Endothelial cell of umbilical vein (primary cell): Measurements from ENCODE around the gene PDYN. TPM values are rescaled to one million over a fixed set of nuclear protein-coding genes. Genes with fewer than 3 reads are reported as not detected.

Source experiments
- BruUV-seq: library from RNA; stranded (reverse); fragments of 400-500 nt; replicated peaks from 2 replicates; lab custom pipeline; 2021; lab: Mats Ljungman, UMichigan
- CTCF ChIA-PET: fragments of 300-600, 350-600 bp; sonication (Branson Sonifier 250); formaldehyde crosslinking; loops from one replicate; lab custom pipeline; 2021; ENCODE audit warnings: antibody characterized with exemption, inconsistent platforms; lab: Charles Lee
- POLR2A ChIA-PET: fragments of 300-600, 350-600 bp; sonication (Branson Sonifier 250); formaldehyde crosslinking; loops from one replicate; lab custom pipeline; 2021; ENCODE audit warnings: antibody characterized with exemption, inconsistent platforms; lab: Charles Lee
- DNase-seq: peaks from one replicate; pipeline ENCODE4 v3.0.0-alpha.2; 2011; ENCODE audit warnings: low read depth, low spot score
- FAIRE-seq: peaks from 2 replicates; lab custom pipeline; 2011; peaks lifted over from hg19 to GRCh38; lab: Jason Lieb, UNC
- H2AFZ ChIP-seq: 2 replicates; pipeline ENCODE4 v1.6.0; 2012; ENCODE audit warnings: low read depth, low read length, control low read depth, inconsistent platforms
- H3K27ac ChIP-seq: 2 replicates; pipeline ENCODE4 v1.5.1; 2011; ENCODE audit warnings: low read depth, mild to moderate bottlenecking, control low read depth, low read length, moderate library complexity; ENCODE audit not compliant: insufficient read depth
- H3K27me3 ChIP-seq, 2 experiments: 2 replicates each; pipeline versions ENCODE4 v1.6.0 to v1.6.1; 2011; ENCODE audit warnings: low read length in 2 of 2, mixed read lengths in 1 of 2; ENCODE audit not compliant: control insufficient read depth in 2 of 2, insufficient read depth in 2 of 2
- H3K36me3 ChIP-seq, 2 experiments: 2 replicates in 1 of 2; 3 replicates in 1 of 2; pipeline ENCODE4 v1.5.1; 2011; ENCODE audit warnings: low read length in 2 of 2, mild to moderate bottlenecking in 1 of 2, moderate library complexity in 1 of 2; ENCODE audit not compliant: control insufficient read depth in 2 of 2, insufficient read depth in 2 of 2; ENCODE audit errors: extremely low read depth in 1 of 2
- H3K4me1 ChIP-seq: 3 replicates; pipeline ENCODE4 v1.5.1; 2011; ENCODE audit warnings: mild to moderate bottlenecking, low read length; ENCODE audit not compliant: control insufficient read depth, insufficient read depth; ENCODE audit errors: extremely low read depth
- H3K4me2 ChIP-seq: 2 replicates; pipeline ENCODE4 v1.6.1; 2011; ENCODE audit warnings: low read length, control low read depth, mixed read lengths; ENCODE audit not compliant: insufficient read depth
- H3K4me3 ChIP-seq, 3 experiments: fragments of 200-600 bp in 1 of 3; sonication (generic), shearing (Covaris generic) in 1 of 3; replicated peaks in 1 of 3; 2 replicates each; pipeline ENCODE4 v1.5.1; 2011 to 2016; ENCODE audit warnings: control low read depth in 3 of 3, low read length in 3 of 3, mild to moderate bottlenecking in 2 of 3, inconsistent platforms in 1 of 3, low read depth in 1 of 3, moderate library complexity in 1 of 3; ENCODE audit not compliant: insufficient read depth in 1 of 3
- H3K79me2 ChIP-seq: 2 replicates; pipeline ENCODE4 v1.6.0; 2012; ENCODE audit warnings: low read length, inconsistent platforms; ENCODE audit not compliant: control insufficient read depth, insufficient read depth
- H3K9ac ChIP-seq: replicated peaks from 2 replicates; pipeline ENCODE3; 2011; ENCODE audit warnings: low read length, control low read depth; ENCODE audit not compliant: insufficient read depth; ENCODE audit errors: extremely low read depth
- H3K9me1 ChIP-seq: replicated peaks from 3 replicates; pipeline ENCODE4 v1.6.0; 2011; ENCODE audit warnings: mild to moderate bottlenecking, low read length; ENCODE audit not compliant: control insufficient read depth, insufficient read depth; ENCODE audit errors: extremely low read depth
- H3K9me3 ChIP-seq: replicated peaks from 2 replicates; pipeline ENCODE4 v1.5.1; 2012; ENCODE audit warnings: low read length, inconsistent platforms; ENCODE audit not compliant: control insufficient read depth, insufficient read depth
- H4K20me1 ChIP-seq: replicated peaks from 2 replicates; pipeline ENCODE3; 2011; ENCODE audit warnings: mild to moderate bottlenecking, low read length; ENCODE audit not compliant: control insufficient read depth, insufficient read depth; ENCODE audit errors: extremely low read depth
- EZH2 ChIP-seq: IDR thresholded peaks from 2 replicates; pipeline ENCODE4 v1.6.1; 2012; ENCODE audit warnings: borderline replicate concordance, low read depth, mild to moderate bottlenecking, moderate library complexity, low read length, inconsistent platforms; ENCODE audit not compliant: severe bottlenecking
- FOS ChIP-seq: IDR thresholded peaks from 2 replicates; pipeline ENCODE4 v1.6.1; 2011; ENCODE audit warnings: mild to moderate bottlenecking, low read length, moderate library complexity, borderline replicate concordance; ENCODE audit not compliant: insufficient read depth
- POLR2A ChIP-seq: IDR thresholded peaks from 2 replicates; pipeline ENCODE4 v1.6.1; 2012; ENCODE audit warnings: low read depth, mild to moderate bottlenecking, control low read depth, low read length
- POLR2AphosphoS5 ChIP-seq: IDR thresholded peaks from 2 replicates; pipeline ENCODE4 v1.6.1; 2012; ENCODE audit warnings: low read depth, mild to moderate bottlenecking, control low read depth, low read length, moderate library complexity; ENCODE audit not compliant: insufficient read depth
- dilution Hi-C: fragments of 300-500 bp; cut with MboI; formaldehyde crosslinking; loops from one replicate; pipeline ENCODE4 v1.15.0; 2019; ENCODE audit warnings: low sequenced_read_pairs; ENCODE audit not compliant: extremely low pct_ligation_motif_present
- intact Hi-C: fragments of 100-400 bp; cut with micrococcal nuclease; formaldehyde crosslinking; loops from one replicate; pipeline ENCODE4 v1.10.0; 2022
- polyA plus RNA-seq, 4 experiments: library from polyadenylated mRNA; depleted of rRNA in 3 of 4; stranded (reverse) in 3 of 4; unstranded in 1 of 4; fragments of >200 nt; gene quantifications; 2 replicates each; pipeline versions ENCODE4 v1.2.1 to v1.2.3, GENCODE V29; 2011 to 2012; ENCODE audit warnings: missing spikeins in 1 of 4
- total RNA-seq: library from RNA; stranded (reverse); gene quantifications from 2 replicates; pipeline ENCODE4 v1.2.3, GENCODE V29; 2021
- TF ChIP-seq, protein P1 (sequence below), 2 donors: IDR thresholded peaks; 1 replicate in 1 of 2; 2 replicates in 1 of 2; pipeline ENCODE4 v1.5.1; 2011; ENCODE audit warnings: low read length in 2 of 2, mild to moderate bottlenecking in 2 of 2, moderate library complexity in 2 of 2, control low read depth in 1 of 2, inconsistent platforms in 1 of 2, low read depth in 1 of 2; ENCODE audit not compliant: insufficient read depth in 1 of 2; ENCODE audit errors: extremely low read depth in 1 of 2
- TF ChIP-seq, protein P2 (sequence below): IDR thresholded peaks from 2 replicates; pipeline ENCODE4 v1.6.1; 2011; ENCODE audit not compliant: insufficient read depth, insufficient read length

Gene PDYN
- total and polyA plus RNA-seq, 2 donors (not counting 3 experiments of a cell fraction or from before 2014, with no cell fraction given), result not detected

DNA sequence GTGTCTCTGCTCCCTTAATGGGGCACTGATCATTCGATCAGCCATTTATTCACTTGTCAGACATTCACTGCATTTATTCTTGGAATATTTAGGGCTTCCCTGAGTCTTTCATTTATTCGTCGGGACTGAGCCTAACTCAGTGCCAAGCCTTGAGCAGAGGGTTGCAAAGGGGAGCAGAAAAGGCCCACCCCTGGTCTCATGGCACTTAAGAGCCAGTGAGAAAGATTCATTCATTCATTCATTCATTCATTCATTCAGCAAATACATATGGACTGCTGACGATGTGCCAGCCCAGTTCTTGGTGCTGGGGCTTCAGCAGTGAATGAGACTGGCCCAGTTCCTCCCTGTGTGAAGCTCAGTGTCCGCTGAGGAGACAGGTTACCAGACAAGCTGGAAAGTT, 62.0 kb downstream of the PDYN start:
- FAIRE-seq (no peak), DNase-seq (no peak)
- dilution Hi-C loops, result no loop called here
- no peaks in the 10 kb centered on the region for H3K9me1 ChIP-seq
- no peaks in the 10 kb centered on the region for H4K20me1 ChIP-seq
- H3K36me3 ChIP-seq, result peaks cover 0 to 1% of the 10 kb centered on the region in 2 experiments
- H3K27me3 ChIP-seq, result no peaks in the 10 kb centered on the region
- no peak overlapping the region for H3K27ac ChIP-seq
- H3K4me2 ChIP-seq, result no peak overlapping the region
- no peaks in the 10 kb centered on the region for H3K9me3 ChIP-seq
- no TSS peak for BruUV-seq
- CTCF ChIA-PET, result no interaction called here
- POLR2A ChIA-PET, result no interaction called here
- TF ChIP-seq FOS (no peak), POLR2A (no peak), POLR2AphosphoS5 (no peak), EZH2 (no peak)
- TF ChIP-seq, protein P1, sequence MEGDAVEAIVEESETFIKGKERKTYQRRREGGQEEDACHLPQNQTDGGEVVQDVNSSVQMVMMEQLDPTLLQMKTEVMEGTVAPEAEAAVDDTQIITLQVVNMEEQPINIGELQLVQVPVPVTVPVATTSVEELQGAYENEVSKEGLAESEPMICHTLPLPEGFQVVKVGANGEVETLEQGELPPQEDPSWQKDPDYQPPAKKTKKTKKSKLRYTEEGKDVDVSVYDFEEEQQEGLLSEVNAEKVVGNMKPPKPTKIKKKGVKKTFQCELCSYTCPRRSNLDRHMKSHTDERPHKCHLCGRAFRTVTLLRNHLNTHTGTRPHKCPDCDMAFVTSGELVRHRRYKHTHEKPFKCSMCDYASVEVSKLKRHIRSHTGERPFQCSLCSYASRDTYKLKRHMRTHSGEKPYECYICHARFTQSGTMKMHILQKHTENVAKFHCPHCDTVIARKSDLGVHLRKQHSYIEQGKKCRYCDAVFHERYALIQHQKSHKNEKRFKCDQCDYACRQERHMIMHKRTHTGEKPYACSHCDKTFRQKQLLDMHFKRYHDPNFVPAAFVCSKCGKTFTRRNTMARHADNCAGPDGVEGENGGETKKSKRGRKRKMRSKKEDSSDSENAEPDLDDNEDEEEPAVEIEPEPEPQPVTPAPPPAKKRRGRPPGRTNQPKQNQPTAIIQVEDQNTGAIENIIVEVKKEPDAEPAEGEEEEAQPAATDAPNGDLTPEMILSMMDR (IDR thresholded peaks at IDR 0.05; ENCODE audit: extremely low read depth in 1 of 2, insufficient read depth in 1 of 2, low read depth in 1 of 2, low read length in 2 of 2), result no peak
- TF ChIP-seq, protein P2, sequence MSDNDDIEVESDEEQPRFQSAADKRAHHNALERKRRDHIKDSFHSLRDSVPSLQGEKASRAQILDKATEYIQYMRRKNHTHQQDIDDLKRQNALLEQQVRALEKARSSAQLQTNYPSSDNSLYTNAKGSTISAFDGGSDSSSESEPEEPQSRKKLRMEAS, result no peak
- H3K79me2 ChIP-seq, result no peaks in the 10 kb centered on the region
- H2AFZ ChIP-seq, result no peak overlapping the region
- H3K4me3 ChIP-seq, result no peak overlapping the region
- H3K9ac ChIP-seq, result no peak overlapping the region
- H3K4me1 ChIP-seq, result no peaks in the 10 kb centered on the region
- intact Hi-C loops, result no loop called here
